ENCODE measurements around the gene SLC43A2. TPM values are rescaled to one million over a fixed set of nuclear protein-coding genes. Genes with fewer than 3 reads are reported as not detected.

Gene SLC43A2
- total RNA-seq, 1 experiment from 2014 or later: 3.9 TPM

- H3K27me3 ChIP-seq: no peaks in the 10 kb centered on the region
- DNase-seq: peak; percentile 30
Observed at GRCh38 chr17:1630662-1631061, 2.0 kb upstream of the SLC43A2 start.

GRCh38 chr17:1629504-1630310 lies 1.1 kb upstream of the SLC43A2 start:
- no peaks in the 10 kb centered on the region for H3K27me3 ChIP-seq
- H3K36me3 ChIP-seq: no peaks in the 10 kb centered on the region
- no peaks in the 10 kb centered on the region for H3K9me3 ChIP-seq
- peak; percentile 16 for DNase-seq
- H3K4me3 ChIP-seq: peak overlapping the region; percentile 64

More at GRCh38 chr17:1630662-1631061, 2.0 kb upstream of the SLC43A2 start:
- Histone ChIP-seq H3K36me3 (no peaks in the 10 kb centered on the region), H3K9me3 (no peaks in the 10 kb centered on the region), H3K4me3 (no peak overlapping the region)

- no peaks in the 10 kb centered on the region for H3K36me3 ChIP-seq
- peak overlapping the region; percentile 64 for H3K4me3 ChIP-seq
- DNase-seq: peak; percentile 89
- H3K27me3 ChIP-seq: no peaks in the 10 kb centered on the region
- no peaks in the 10 kb centered on the region for H3K9me3 ChIP-seq
Observed at GRCh38 chr17:1628856-1629503, 346 bp upstream of the SLC43A2 start.

- no peak for DNase-seq
- Histone ChIP-seq H3K27me3 (no peaks in the 10 kb centered on the region), H3K36me3 (no peaks in the 10 kb centered on the region), H3K4me3 (no peak overlapping the region), H3K9me3 (no peaks in the 10 kb centered on the region)
Observed at GRCh38 chr17:1627182-1627981, 1.3 kb downstream of the SLC43A2 start.

- no peak for DNase-seq
- Histone ChIP-seq H3K4me3 (no peak overlapping the region), H3K27me3 (no peaks in the 10 kb centered on the region), H3K36me3 (no peaks in the 10 kb centered on the region), H3K9me3 (no peaks in the 10 kb centered on the region)
Observed at GRCh38 chr17:1626333-1626732, 2.3 kb downstream of the SLC43A2 start.

- Histone ChIP-seq H3K9me3 (no peaks in the 10 kb centered on the region), H3K27me3 (no peaks in the 10 kb centered on the region), H3K4me3 (no peak overlapping the region), H3K36me3 (no peaks in the 10 kb centered on the region)
- no peak for DNase-seq
Observed at GRCh38 chr17:1625581-1625980, 3.1 kb downstream of the SLC43A2 start.

GRCh38 chr17:1625053-1625452 lies 3.6 kb downstream of the SLC43A2 start:
- Histone ChIP-seq H3K4me3 (no peak overlapping the region), H3K36me3 (no peaks in the 10 kb centered on the region), H3K27me3 (no peaks in the 10 kb centered on the region), H3K9me3 (no peaks in the 10 kb centered on the region)
- DNase-seq: no peak

GRCh38 chr17:1624650-1625049 lies 4.0 kb downstream of the SLC43A2 start:
- H3K4me3 ChIP-seq: no peak overlapping the region
- H3K9me3 ChIP-seq: no peaks in the 10 kb centered on the region
- no peaks in the 10 kb centered on the region for H3K36me3 ChIP-seq
- H3K27me3 ChIP-seq: no peaks in the 10 kb centered on the region
- DNase-seq: no peak

- no peaks in the 10 kb centered on the region for H3K9me3 ChIP-seq
- DNase-seq: no peak
- no peaks in the 10 kb centered on the region for H3K36me3 ChIP-seq
- H3K4me3 ChIP-seq: no peak overlapping the region
- H3K27me3 ChIP-seq: no peaks in the 10 kb centered on the region
Observed at GRCh38 chr17:1623057-1623630, 5.5 kb downstream of the SLC43A2 start.

- Histone ChIP-seq H3K27me3 (no peaks in the 10 kb centered on the region), H3K36me3 (no peaks in the 10 kb centered on the region), H3K9me3 (no peaks in the 10 kb centered on the region), H3K4me3 (no peak overlapping the region)
- no peak for DNase-seq
Observed at GRCh38 chr17:1621273-1621954, 7.2 kb downstream of the SLC43A2 start.

- no peaks in the 10 kb centered on the region for H3K36me3 ChIP-seq
- no peaks in the 10 kb centered on the region for H3K27me3 ChIP-seq
- H3K9me3 ChIP-seq: no peaks in the 10 kb centered on the region
- no peak overlapping the region for H3K4me3 ChIP-seq
- no peak for DNase-seq
Observed at GRCh38 chr17:1620486-1620885, 8.1 kb downstream of the SLC43A2 start.

GRCh38 chr17:1617620-1618174 lies 10.9 kb downstream of the SLC43A2 start:
- DNase-seq: peak; percentile 68
- no peaks in the 10 kb centered on the region for H3K9me3 ChIP-seq
- no peak overlapping the region for H3K4me3 ChIP-seq
- H3K27me3 ChIP-seq: no peaks in the 10 kb centered on the region
- H3K36me3 ChIP-seq: no peaks in the 10 kb centered on the region

GRCh38 chr17:1616101-1616500 lies 12.5 kb downstream of the SLC43A2 start:
- Histone ChIP-seq H3K27me3 (no peaks in the 10 kb centered on the region), H3K4me3 (no peak overlapping the region), H3K9me3 (no peaks in the 10 kb centered on the region), H3K36me3 (no peaks in the 10 kb centered on the region)
- DNase-seq: no peak

- H3K36me3 ChIP-seq: no peaks in the 10 kb centered on the region
- DNase-seq: no peak
- H3K27me3 ChIP-seq: no peaks in the 10 kb centered on the region
- no peak overlapping the region for H3K4me3 ChIP-seq
- no peaks in the 10 kb centered on the region for H3K9me3 ChIP-seq
Observed at GRCh38 chr17:1612400-1612799, 16.2 kb downstream of the SLC43A2 start.

- H3K9me3 ChIP-seq: no peaks in the 10 kb centered on the region
- no peaks in the 10 kb centered on the region for H3K27me3 ChIP-seq
- no peak overlapping the region for H3K4me3 ChIP-seq
- no peaks in the 10 kb centered on the region for H3K36me3 ChIP-seq
- no peak for DNase-seq
Observed at GRCh38 chr17:1611715-1612114, 16.9 kb downstream of the SLC43A2 start.

GRCh38 chr17:1608676-1609075 lies 20.0 kb downstream of the SLC43A2 start:
- no peaks in the 10 kb centered on the region for H3K36me3 ChIP-seq
- DNase-seq: no peak
- H3K4me3 ChIP-seq: no peak overlapping the region
- no peaks in the 10 kb centered on the region for H3K9me3 ChIP-seq
- H3K27me3 ChIP-seq: no peaks in the 10 kb centered on the region
